Measurements from ENCODE around the gene TMEM30B.

- TF ChIP-seq COPS2 (conservative IDR thresholded peaks at IDR 0.05) = no peak
- no peak for TF ChIP-seq YY1 (IDR thresholded peaks at IDR 0.05; ENCODE audit: borderline replicate concordance in 1 of 3, control insufficient read depth in 1 of 3, extremely low read depth in 1 of 3, insufficient read depth in 3 of 3, insufficient read length in 1 of 3, insufficient replicate concordance in 2 of 3, low read depth in 1 of 3, low read length in 2 of 3)
- no peak for TF ChIP-seq PREB (CRISPR knock-in tag; IDR thresholded peaks at IDR 0.05)
- TF ChIP-seq GATA2 (CRISPR knock-in tag; IDR thresholded peaks at IDR 0.05) = no peak
- no peak for TF ChIP-seq XRCC5 (IDR thresholded peaks at IDR 0.05; ENCODE audit: low read depth, low read length)
- TF ChIP-seq FOS (IDR thresholded peaks at IDR 0.05; ENCODE audit: extremely low read depth, insufficient read length) = no peak
- TF ChIP-seq TBL1XR1 (IDR thresholded peaks at IDR 0.05; ENCODE audit: low read length in 2 of 2) = no peak
- no peak for TF ChIP-seq NELFE (IDR thresholded peaks at IDR 0.05; ENCODE audit: insufficient read depth, insufficient read length)
- no peak for TF ChIP-seq GABPB1 (CRISPR knock-in tag; IDR thresholded peaks at IDR 0.05)
- no peak for TF ChIP-seq FOSL1 (tag; conservative IDR thresholded peaks at IDR 0.05)
- TF ChIP-seq CTCF (IDR thresholded peaks at IDR 0.05 in 2 of 3, conservative IDR thresholded peaks at IDR 0.05 in 1 of 3; ENCODE audit: insufficient read depth in 2 of 3, low read depth in 1 of 3, low read length in 3 of 3) = no peak
Observed at GRCh38 chr14:61257469-61258057, 23.6 kb downstream of the TMEM30B start.

Measured in K562 (cell line).